Tongue (tissue), 2 donors: Measurements from ENCODE around the gene MAP4K4. TPM values are rescaled to one million over a fixed set of nuclear protein-coding genes. Genes with fewer than 3 reads are reported as not detected.

Experiments
- DNase-seq: peaks from one replicate; pipeline ENCODE4 v3.0.0-alpha.2; 2015
- total RNA-seq: library from RNA; depleted of rRNA; stranded (reverse); fragments of >200 nt; gene quantifications from one replicate; pipeline ENCODE4 v1.2.3, GENCODE V29; 2014

Gene MAP4K4
- total RNA-seq, 1 donor from 2014 or later: 111 TPM

GRCh38 chr2:101815739-101816391 is 118.4 kb downstream of the MAP4K4 start:
- peak; percentile 70 for DNase-seq

DNA sequence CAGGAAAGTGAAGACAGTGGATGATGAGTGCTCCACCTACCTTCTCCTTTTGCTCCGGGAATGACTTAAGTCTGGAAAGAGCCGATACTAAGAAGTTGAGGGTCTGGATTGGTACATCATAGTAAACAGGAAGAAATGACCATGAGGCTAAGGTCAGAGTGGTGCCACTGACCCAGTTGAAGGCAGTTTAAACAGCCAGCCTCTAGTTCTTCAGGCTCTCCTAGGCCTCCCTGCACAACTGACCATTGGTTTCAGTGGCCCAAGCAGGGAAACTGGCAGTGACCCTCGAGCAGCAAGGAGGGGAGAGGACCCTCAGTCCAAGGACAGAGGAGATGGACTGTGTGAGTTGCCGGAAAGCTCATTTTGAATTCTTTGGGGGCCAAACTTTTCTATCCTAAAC is 119.1 kb downstream of the MAP4K4 start:
- DNase-seq: no peak

GRCh38 chr2:101817481-101817880 is 120.0 kb downstream of the MAP4K4 start:
- peak; percentile 52 for DNase-seq

- peak; percentile 88 for DNase-seq
Observed at GRCh38 chr2:101818531-101819451, 121.3 kb downstream of the MAP4K4 start.

GRCh38 chr2:101820519-101820918 is 123.0 kb downstream of the MAP4K4 start:
- no peak for DNase-seq

GRCh38 chr2:101821059-101821805 is 123.7 kb downstream of the MAP4K4 start:
- DNase-seq: no peak

DNA sequence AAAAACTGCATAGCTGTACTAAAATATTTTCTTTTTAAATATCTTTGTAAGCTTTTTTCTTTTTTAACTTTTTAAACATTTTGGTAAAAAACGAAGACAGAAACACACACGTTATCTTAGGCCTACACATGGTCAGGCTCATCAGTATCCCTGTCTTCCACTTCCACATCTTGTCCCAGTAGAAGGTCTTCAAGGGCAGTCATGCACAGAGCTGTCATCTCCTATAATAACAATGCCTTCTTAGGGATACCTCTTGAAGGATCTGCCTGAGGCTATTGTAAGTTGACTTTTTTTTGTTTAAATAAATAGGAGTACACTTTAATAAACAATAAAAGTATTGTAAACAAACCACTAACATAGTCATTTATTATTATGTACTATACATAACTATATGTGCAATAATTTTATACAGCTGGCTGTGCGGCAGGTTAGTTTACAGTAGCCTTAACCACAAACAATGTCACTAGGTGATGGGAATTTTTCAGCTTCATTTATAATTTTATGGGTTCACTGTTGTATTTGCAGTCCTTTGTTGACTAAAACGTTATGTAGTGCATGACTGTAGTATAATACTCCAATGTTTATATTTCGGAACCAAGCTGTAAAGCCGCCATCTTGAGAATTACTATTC is 124.4 kb downstream of the MAP4K4 start:
- DNase-seq: no peak

- peak; percentile 69 for DNase-seq
Observed at GRCh38 chr2:101823347-101823791, 125.9 kb downstream of the MAP4K4 start.

GRCh38 chr2:101823859-101824258 is 126.4 kb downstream of the MAP4K4 start:
- DNase-seq: no peak

DNA sequence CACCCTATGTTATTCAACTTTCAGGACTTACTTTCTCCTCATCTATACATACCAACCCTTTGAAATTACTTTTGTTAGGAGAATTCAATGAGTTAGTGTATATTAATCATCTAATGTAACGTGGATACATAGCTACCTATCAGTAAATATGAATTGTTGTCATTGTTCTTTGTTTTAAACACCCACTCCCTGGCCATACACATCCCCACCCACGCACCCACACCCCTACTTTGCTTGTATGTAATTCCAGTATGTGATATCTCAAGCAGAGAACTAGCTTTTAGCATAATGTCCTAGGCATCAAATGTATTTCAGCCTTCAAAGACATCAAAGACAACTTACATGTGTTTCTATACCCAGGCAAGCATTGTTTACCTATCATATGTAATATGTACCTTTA is 129.2 kb downstream of the MAP4K4 start:
- no peak for DNase-seq

GRCh38 chr2:101827246-101827645 is 129.7 kb downstream of the MAP4K4 start:
- no peak for DNase-seq

GRCh38 chr2:101828257-101828656 is 130.8 kb downstream of the MAP4K4 start:
- no peak for DNase-seq

GRCh38 chr2:101828673-101829334 is 131.3 kb downstream of the MAP4K4 start:
- DNase-seq: no peak

GRCh38 chr2:101829429-101829828 is 131.9 kb downstream of the MAP4K4 start:
- no peak for DNase-seq

DNA sequence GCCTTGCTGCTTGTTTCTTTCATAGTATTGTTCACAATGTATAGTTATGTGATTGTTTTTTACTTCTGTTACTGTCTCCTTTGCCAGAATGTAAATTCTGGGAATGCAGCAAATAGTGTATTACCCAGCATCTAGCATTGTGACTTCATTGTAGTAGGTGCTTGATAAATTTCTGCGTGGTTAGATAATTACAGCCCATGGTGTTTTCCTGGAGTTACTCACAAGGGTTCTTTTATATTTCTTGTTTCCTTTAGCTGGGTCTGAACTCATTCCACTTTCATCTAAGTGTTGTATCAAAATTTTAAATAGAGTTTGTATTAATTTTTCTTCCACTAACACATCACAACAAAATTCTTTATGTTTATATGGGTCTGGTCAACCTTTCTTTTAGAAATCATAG is 132.6 kb downstream of the MAP4K4 start:
- no peak for DNase-seq

DNA sequence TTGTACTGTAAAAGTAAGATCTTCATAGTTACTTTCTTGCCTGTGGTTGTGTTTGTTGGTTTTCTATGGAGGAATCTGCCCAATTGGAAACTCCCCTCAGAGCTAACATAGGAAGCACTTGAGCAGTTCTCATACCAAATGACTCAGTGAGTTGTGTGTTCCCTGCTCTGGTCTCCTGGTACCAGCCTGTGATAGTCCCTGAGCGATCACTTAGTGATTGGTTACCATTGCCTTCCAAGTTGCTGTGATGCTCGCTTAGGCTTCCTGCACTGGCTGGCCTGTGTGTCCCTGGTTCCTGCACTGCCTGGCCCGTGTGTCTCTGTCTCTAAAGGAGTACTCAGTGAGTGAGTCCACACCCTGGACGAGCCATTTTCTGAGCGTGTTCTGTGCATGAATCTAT is 133.0 kb downstream of the MAP4K4 start:
- DNase-seq: no peak

- peak; percentile 84 for DNase-seq
Observed at GRCh38 chr2:101831351-101831865, 133.9 kb downstream of the MAP4K4 start.

DNA sequence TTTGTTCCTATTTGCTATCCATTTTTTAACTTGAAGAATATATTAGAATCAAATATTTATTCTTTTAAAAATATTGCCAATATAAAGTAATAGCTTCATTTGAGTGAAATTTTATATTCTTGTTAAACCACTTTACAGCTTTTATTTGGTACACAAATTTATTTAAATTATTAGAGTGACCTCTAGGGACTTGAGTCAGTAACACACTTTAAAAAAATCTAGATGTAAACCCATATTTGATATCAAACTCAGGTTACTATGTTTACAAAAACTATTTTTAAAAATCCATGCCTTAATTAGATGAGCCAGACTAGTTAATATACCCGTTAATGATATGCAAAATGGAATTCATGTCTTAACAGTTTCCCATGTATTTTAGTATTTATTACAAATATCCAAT is 134.6 kb downstream of the MAP4K4 start:
- DNase-seq: no peak

- DNase-seq: no peak
Observed at GRCh38 chr2:101833890-101834523, 136.5 kb downstream of the MAP4K4 start.

DNA sequence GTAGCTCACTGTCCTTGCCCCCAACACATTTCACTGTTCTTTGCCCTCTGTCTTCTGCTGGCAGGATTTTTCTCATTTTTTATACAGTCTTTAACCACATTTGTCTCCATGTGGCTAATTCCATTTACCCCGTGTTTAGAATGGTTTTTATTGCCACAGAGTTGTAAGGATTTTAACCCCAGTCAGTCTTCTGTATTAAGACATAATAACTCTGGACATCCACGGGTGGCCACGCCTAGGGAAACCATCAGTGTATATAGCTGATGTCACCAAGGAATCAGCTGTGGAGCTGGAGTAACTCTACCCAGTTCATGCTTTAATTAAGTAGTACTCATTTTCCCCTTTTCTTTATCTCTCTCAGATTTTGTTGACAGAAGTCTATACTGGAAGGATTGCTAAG is 139.8 kb downstream of the MAP4K4 start:
- no peak for DNase-seq
